IMR-90 (cell line): Measurements from ENCODE around the gene ELL. TPM values are rescaled to one million over a fixed set of nuclear protein-coding genes. Genes with fewer than 3 reads are reported as not detected.

ENCODE experiments used
- ATAC-seq: fragments of 200-7000 bp; cut with Tn5 transposase; 2 replicates; pipeline ENCODE4 v1.9.1; 2020; ENCODE audit warnings: low read depth, mild to moderate bottlenecking, moderate library complexity
- BruUV-seq: library from RNA; stranded (reverse); fragments of 400-500 nt; replicated peaks from 2 replicates; lab custom pipeline; 2021; lab: Mats Ljungman, UMichigan
- CTCF ChIA-PET: fragments of 300-600 bp; formaldehyde crosslinking; extraction: SDS; loops from one replicate; lab custom pipeline; 2021; ENCODE audit warnings: antibody characterized with exemption; lab: Yijun Ruan, JAX
- POLR2A ChIA-PET: fragments of 300-600 bp; sonication (Branson Sonifier 250); formaldehyde crosslinking; loops from one replicate; lab custom pipeline; 2022; ENCODE audit warnings: antibody characterized with exemption; ENCODE audit not compliant: unreplicated experiment; lab: Charles Lee
- DNase-seq: peaks from one replicate; pipeline ENCODE4 v3.0.0; 2013
- H2AFZ ChIP-seq: replicated peaks from 2 replicates; pipeline ENCODE3; 2013; ENCODE audit warnings: low read length, mild to moderate bottlenecking; ENCODE audit not compliant: poor library complexity
- H2AK5ac ChIP-seq: 2 replicates; pipeline ENCODE4 v1.6.1; 2013; ENCODE audit warnings: low read depth, low read length, inconsistent platforms
- H2AK9ac ChIP-seq: replicated peaks from 2 replicates; pipeline ENCODE3; 2013; ENCODE audit warnings: mild to moderate bottlenecking, low read depth, low read length, moderate library complexity; ENCODE audit not compliant: poor library complexity
- H2BK120ac ChIP-seq: 2 replicates; pipeline ENCODE4 v1.6.1; 2013; ENCODE audit warnings: low read depth, low read length, inconsistent platforms
- H2BK15ac ChIP-seq: 3 replicates; pipeline ENCODE4 v1.6.1; 2013; ENCODE audit warnings: low read depth, low read length, inconsistent platforms
- H2BK20ac ChIP-seq: 2 replicates; pipeline ENCODE4 v1.6.1; 2013; ENCODE audit warnings: low read depth, mild to moderate bottlenecking, inconsistent platforms, low read length, moderate library complexity
- H2BK5ac ChIP-seq: 2 replicates; pipeline ENCODE4 v1.6.1; 2013; ENCODE audit warnings: mild to moderate bottlenecking, low read depth, low read length, inconsistent platforms; ENCODE audit not compliant: poor library complexity, severe bottlenecking
- H3K14ac ChIP-seq: replicated peaks from 2 replicates; pipeline ENCODE4 v1.6.1; 2013; ENCODE audit warnings: low read depth, low read length, inconsistent platforms
- H3K18ac ChIP-seq: 2 replicates; pipeline ENCODE4 v1.6.1; 2013; ENCODE audit warnings: low read depth, low read length, control low read depth
- H3K23ac ChIP-seq: 2 replicates; pipeline ENCODE4 v1.6.1; 2013; ENCODE audit warnings: low read depth, low read length, inconsistent platforms
- H3K27ac ChIP-seq: 2 replicates; pipeline ENCODE4 v1.5.1; 2013; ENCODE audit warnings: mild to moderate bottlenecking, control low read depth, low read length; ENCODE audit not compliant: insufficient read depth
- H3K27me3 ChIP-seq: 2 replicates; pipeline ENCODE4 v1.6.1; 2013; ENCODE audit warnings: low read length; ENCODE audit not compliant: control insufficient read depth, insufficient read depth
- H3K36me3 ChIP-seq: 2 replicates; pipeline ENCODE4 v1.6.1; 2013; ENCODE audit warnings: low read length, mixed read lengths; ENCODE audit not compliant: control insufficient read depth, insufficient read depth
- H3K4ac ChIP-seq: 2 replicates; pipeline ENCODE4 v1.6.1; 2013; ENCODE audit warnings: low read depth, low read length, inconsistent platforms
- H3K4me1 ChIP-seq: 2 replicates; pipeline ENCODE4 v1.6.1; 2013; ENCODE audit warnings: low read length, mixed read lengths; ENCODE audit not compliant: control insufficient read depth, insufficient read depth
- H3K4me2 ChIP-seq: 2 replicates; pipeline ENCODE4 v1.6.1; 2013; ENCODE audit warnings: low read depth, mild to moderate bottlenecking, control low read depth, low read length, moderate library complexity
- H3K4me3 ChIP-seq: 2 replicates; pipeline ENCODE4 v1.5.1; 2013; ENCODE audit warnings: low read depth, mild to moderate bottlenecking, control low read depth, low read length, moderate library complexity; ENCODE audit not compliant: insufficient read depth
- H3K56ac ChIP-seq: 2 replicates; pipeline ENCODE4 v1.6.1; 2013; ENCODE audit warnings: low read length, inconsistent platforms; ENCODE audit not compliant: insufficient read depth; ENCODE audit errors: extremely low read depth
- H3K79me1 ChIP-seq, 2 experiments: 2 replicates each; pipeline ENCODE4 v1.6.1; 2013; ENCODE audit warnings: low read length in 2 of 2, inconsistent platforms in 1 of 2, low read depth in 1 of 2
- H3K9ac ChIP-seq: 2 replicates; pipeline ENCODE4 v1.6.1; 2013; ENCODE audit warnings: low read depth, low read length, control low read depth
- H3K9me1 ChIP-seq: 2 replicates; pipeline ENCODE4 v1.6.1; 2013; ENCODE audit warnings: low read length, inconsistent platforms; ENCODE audit not compliant: insufficient read depth
- H3K9me3 ChIP-seq: 2 replicates; pipeline ENCODE4 v1.6.1; 2013; ENCODE audit warnings: low read length; ENCODE audit not compliant: control insufficient read depth, insufficient read depth
- H4K20me1 ChIP-seq: 2 replicates; pipeline ENCODE4 v1.6.1; 2013; ENCODE audit warnings: low read length, inconsistent platforms; ENCODE audit not compliant: insufficient read depth
- H4K5ac ChIP-seq: 2 replicates; pipeline ENCODE4 v1.6.1; 2013; ENCODE audit warnings: mild to moderate bottlenecking, low read depth, low read length, control low read depth
- H4K8ac ChIP-seq, 2 experiments: 2 replicates each; pipeline ENCODE4 v1.6.1; 2013; ENCODE audit warnings: low read depth in 2 of 2, low read length in 2 of 2, control low read depth in 1 of 2, inconsistent platforms in 1 of 2
- H4K91ac ChIP-seq: 2 replicates; pipeline ENCODE4 v1.6.1; 2013; ENCODE audit warnings: low read depth, low read length, inconsistent platforms; ENCODE audit not compliant: insufficient read depth
- BHLHE40 ChIP-seq: fragments of 150-350 bp; IDR thresholded peaks from 2 replicates; pipeline ENCODE4 v1.6.1; 2016; ENCODE audit warnings: mild to moderate bottlenecking, low read depth, low read length
- CEBPB ChIP-seq: IDR thresholded peaks from 2 replicates; pipeline ENCODE4 v1.6.1; 2012; ENCODE audit warnings: low read depth, low read length, improper control_type of control experiment
- CHD1 ChIP-seq: IDR thresholded peaks from 2 replicates; pipeline ENCODE4 v1.6.1; 2012; ENCODE audit warnings: low read depth, low read length, improper control_type of control experiment
- FOS ChIP-seq: fragments of 150-350 bp; IDR thresholded peaks from 2 replicates; pipeline ENCODE4 v1.6.1; 2016; ENCODE audit warnings: low read depth, low read length
- MAFK ChIP-seq: IDR thresholded peaks from 2 replicates; pipeline ENCODE4 v1.6.1; 2012; ENCODE audit warnings: low read depth, low read length, improper control_type of control experiment
- MAZ ChIP-seq: IDR thresholded peaks from 2 replicates; pipeline ENCODE4 v1.6.1; 2012; ENCODE audit warnings: low read depth, mild to moderate bottlenecking, low read length, improper control_type of control experiment, moderate library complexity, borderline replicate concordance
- MXI1 ChIP-seq: IDR thresholded peaks from 2 replicates; pipeline ENCODE4 v1.6.1; 2012; ENCODE audit warnings: low read depth, mild to moderate bottlenecking, low read length, moderate library complexity, borderline replicate concordance
- NFE2L2 ChIP-seq: fragments of 150-350 bp; IDR thresholded peaks from 2 replicates; pipeline ENCODE4 v1.6.1; 2016; ENCODE audit warnings: low read depth, mild to moderate bottlenecking, low read length
- RAD21 ChIP-seq: IDR thresholded peaks from 2 replicates; pipeline ENCODE4 v1.6.1; 2012; ENCODE audit warnings: low read length, improper control_type of control experiment
- RCOR1 ChIP-seq: IDR thresholded peaks from 2 replicates; pipeline ENCODE4 v1.6.1; 2012; ENCODE audit warnings: mild to moderate bottlenecking, low read length, improper control_type of control experiment; ENCODE audit not compliant: insufficient replicate concordance
- RFX5 ChIP-seq: IDR thresholded peaks from 2 replicates; pipeline ENCODE4 v1.8.0; 2012; ENCODE audit warnings: low read depth, mild to moderate bottlenecking, low read length, moderate library complexity
- WGBS, 2 experiments: methylation state at CpG; one replicate each; pipeline versions ENCODE4 v1.1.5 to v1.1.7; 2013; ENCODE audit warnings: missing lambda C conversion rate in 2 of 2; ENCODE audit not compliant: insufficient read length in 1 of 2; ENCODE audit errors: extremely low coverage in 2 of 2; 5-methylcytosine and 5-hydroxymethylcytosine counted together
- dilution Hi-C: fragments of 300-500 bp; cut with HindIII; formaldehyde crosslinking; loops from one replicate; pipeline ENCODE4 v1.14.3; 2018; ENCODE audit warnings: low sequenced_read_pairs; ENCODE audit not compliant: unreplicated experiment
- in situ Hi-C: fragments of 300-500 bp; cut with MboI; formaldehyde crosslinking; loops from 3 replicates; pipeline ENCODE4 v1.14.3; 2019; ENCODE audit warnings: low sequenced_read_pairs, inconsistent platforms, mixed read lengths
- intact Hi-C: fragments of 100-400 bp; cut with micrococcal nuclease; formaldehyde crosslinking; loops from 2 replicates; pipeline ENCODE4 v1.10.0; 2022
- polyA plus RNA-seq, 3 experiments: library from polyadenylated mRNA; depleted of rRNA; stranded (reverse); fragments of >200 nt; gene quantifications; 2 replicates each; pipeline ENCODE4 v1.2.3, GENCODE V29; 2012; ENCODE audit warnings: low replicate concordance in 1 of 3
- total RNA-seq: library from RNA; depleted of rRNA; stranded (reverse); fragments of >200 nt; gene quantifications from 2 replicates; pipeline ENCODE4 v1.2.3, GENCODE V29; 2012
- TF ChIP-seq, protein P1 (sequence below): conservative IDR thresholded peaks from 2 replicates; pipeline ENCODE4 v1.5.1; 2012; ENCODE audit warnings: mild to moderate bottlenecking, low read depth, low read length, improper control_type of control experiment

The ELL gene
- total and polyA plus RNA-seq, 2 of the 4 experiments (the other 2 are of a cell fraction): 6.3 to 13.1 TPM

DNA sequence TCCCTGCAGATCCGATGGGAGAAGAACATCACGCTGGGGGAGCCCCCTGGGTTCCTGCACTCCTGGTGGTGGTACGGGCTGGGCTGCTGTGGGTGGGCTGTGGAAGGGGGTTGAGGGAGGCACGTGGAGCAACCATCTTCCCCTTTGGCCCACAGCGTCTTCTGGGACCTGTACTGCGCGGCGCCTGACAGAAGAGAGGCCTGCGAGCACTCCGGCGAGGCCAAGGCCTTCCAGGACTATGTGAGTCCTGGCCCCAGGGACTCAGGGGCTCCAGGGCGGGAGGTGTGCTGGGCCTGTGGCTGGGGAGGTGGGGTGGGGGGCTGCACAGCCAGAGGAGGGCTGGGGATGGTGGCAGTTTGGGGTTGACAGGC lies 94.1 kb downstream of the ELL start:
- Histone ChIP-seq H3K79me1 (peaks cover 9 to 71% of the 10 kb centered on the region in 2 experiments), H4K5ac (no peak overlapping the region), H2AFZ (no peak overlapping the region), H3K4me1 (peaks cover 17% of the 10 kb centered on the region), H3K9me3 (no peaks in the 10 kb centered on the region), H3K18ac (no peak overlapping the region), H2BK5ac (no peak overlapping the region), H2AK5ac (no peak overlapping the region), H3K4me2 (no peak overlapping the region), H3K27me3 (no peaks in the 10 kb centered on the region), H3K14ac (no peak overlapping the region), H3K4ac (no peak overlapping the region), H3K36me3 (no peaks in the 10 kb centered on the region; the same call in 1 of the 2 replicates), H3K9me1 (peaks cover 15% of the 10 kb centered on the region), H2BK20ac (no peak overlapping the region), H4K20me1 (peaks cover 56% of the 10 kb centered on the region), H3K9ac (no peak overlapping the region), H3K56ac (no peak overlapping the region), H4K8ac (no peak overlapping the region), H2AK9ac (peak overlapping the region; percentile 12), H3K27ac (no peak overlapping the region), H2BK15ac (no peak overlapping the region), H4K91ac (no peak overlapping the region), H3K23ac (no peak overlapping the region), H2BK120ac (no peak overlapping the region), H3K4me3 (no peak overlapping the region)
- dilution Hi-C loops (no loop called here), in situ Hi-C loops (no loop called here), intact Hi-C loops (no loop called here)
- no TSS peak for BruUV-seq
- CTCF ChIA-PET: no interaction called here
- no peak for ATAC-seq
- WGBS, 2 experiments: 90% methylated on average over 5 of the region's 12 CpGs; no CpG with 5 or more reads in 1 of the 2 experiments
- POLR2A ChIA-PET: no interaction called here
- DNase-seq: no peak
- TF ChIP-seq MXI1 (no peak), CEBPB (no peak), MAFK (no peak), NFE2L2 (no peak), RFX5 (no peak), RCOR1 (no peak), FOS (no peak), RAD21 (no peak), MAZ (no peak), BHLHE40 (no peak), CHD1 (no peak)
- TF ChIP-seq, protein P1, sequence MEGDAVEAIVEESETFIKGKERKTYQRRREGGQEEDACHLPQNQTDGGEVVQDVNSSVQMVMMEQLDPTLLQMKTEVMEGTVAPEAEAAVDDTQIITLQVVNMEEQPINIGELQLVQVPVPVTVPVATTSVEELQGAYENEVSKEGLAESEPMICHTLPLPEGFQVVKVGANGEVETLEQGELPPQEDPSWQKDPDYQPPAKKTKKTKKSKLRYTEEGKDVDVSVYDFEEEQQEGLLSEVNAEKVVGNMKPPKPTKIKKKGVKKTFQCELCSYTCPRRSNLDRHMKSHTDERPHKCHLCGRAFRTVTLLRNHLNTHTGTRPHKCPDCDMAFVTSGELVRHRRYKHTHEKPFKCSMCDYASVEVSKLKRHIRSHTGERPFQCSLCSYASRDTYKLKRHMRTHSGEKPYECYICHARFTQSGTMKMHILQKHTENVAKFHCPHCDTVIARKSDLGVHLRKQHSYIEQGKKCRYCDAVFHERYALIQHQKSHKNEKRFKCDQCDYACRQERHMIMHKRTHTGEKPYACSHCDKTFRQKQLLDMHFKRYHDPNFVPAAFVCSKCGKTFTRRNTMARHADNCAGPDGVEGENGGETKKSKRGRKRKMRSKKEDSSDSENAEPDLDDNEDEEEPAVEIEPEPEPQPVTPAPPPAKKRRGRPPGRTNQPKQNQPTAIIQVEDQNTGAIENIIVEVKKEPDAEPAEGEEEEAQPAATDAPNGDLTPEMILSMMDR: no peak
